Tibial artery (tissue), 4 donors: ENCODE data around the gene TRMT13.
A peak's percentile ranks its signal among the peaks of the same experiment; 100 is the strongest.

Source experiments
- DNase-seq, 2 donors: peaks; one replicate each; pipeline ENCODE4 v3.0.0-alpha.2; 2019
- H3K27ac ChIP-seq, 2 donors: fragments of 200-600 bp; sonication (generic) in 1 of 2; 1 replicate in 1 of 2; 2 replicates in 1 of 2; pipeline ENCODE4 v1.5.1; 2018 to 2019; ENCODE audit warnings: mild to moderate bottlenecking in 1 of 2
- H3K27me3 ChIP-seq, 2 donors: fragments of 200-600 bp; sonication (generic) in 1 of 2; one replicate each; pipeline versions ENCODE4 v1.5.1 to v1.6.0; 2016 to 2019
- H3K36me3 ChIP-seq, 3 donors: fragments of 200-600 bp; sonication (generic) in 2 of 3; one replicate each; pipeline ENCODE4 v1.5.1; 2016 to 2019; ENCODE audit warnings: mild to moderate bottlenecking in 2 of 3
- H3K4me1 ChIP-seq, 4 donors: fragments of 200-600 bp; sonication (generic) in 2 of 4; 1 replicate in 3 of 4; 2 replicates in 1 of 4; pipeline ENCODE4 v1.5.1; 2016 to 2019
- H3K4me3 ChIP-seq, 2 donors: fragments of 200-600 bp; sonication (generic) in 1 of 2; 1 replicate in 1 of 2; 2 replicates in 1 of 2; pipeline ENCODE4 v1.5.1; 2018 to 2019; ENCODE audit warnings: mild to moderate bottlenecking in 2 of 2
- H3K9me3 ChIP-seq, 3 donors: fragments of 200-600 bp; sonication (generic) in 1 of 3; one replicate each; pipeline ENCODE4 v1.5.1; 2016 to 2019
- CTCF ChIP-seq, 2 experiments: fragments of 200-600 bp in 1 of 2; fragments of 450-650 bp in 1 of 2; IDR thresholded peaks; one replicate each; pipeline ENCODE4 v1.5.1; 2017 to 2019; ENCODE audit warnings: antibody characterized with exemption in 2 of 2, mild to moderate bottlenecking in 1 of 2, moderate library complexity in 1 of 2
- intact Hi-C: fragments of 100-400 bp; cut with DNase I; formaldehyde crosslinking; loops from one replicate; pipeline ENCODE4 v1.15.0; 2023; ENCODE audit warnings: low total_unique reads

TRMT13 gene

GRCh38 chr1:100132566-100133477 is at the start of gene TRMT13, which contains the start of gene SASS6:
Gene TRMT13 (plus strand): TSS chr1:100133163. CDS start chr1:100133169, 6 bp downstream.
Gene SASS6 (minus strand): TSS chr1:100132930. CDS start chr1:100132814, 116 bp downstream.
- TF ChIP-seq CTCF (IDR thresholded peaks at IDR 0.05): peak in 1 of 2 experiments; percentile 45
- intact Hi-C loops: no loop called here
- peak; percentile 97 to 98 for DNase-seq
- Histone ChIP-seq H3K4me1 (peaks cover 0 to 26% (median 17%) of the 10 kb centered on the region in 4 donors), H3K36me3 (peaks cover 8 to 12% (median 10%) of the 10 kb centered on the region in 3 donors), H3K27ac (peak within 1 kb of the TSS; percentile 58 to 67), H3K27me3 (no peaks in the 10 kb centered on the region), H3K9me3 (no peaks in the 10 kb centered on the region), H3K4me3 (peak within 1 kb of the TSS; percentile 67 to 90)

GRCh38 chr1:100087396-100087795 is 45.6 kb upstream of the TRMT13 start:
- intact Hi-C loops: no loop called here
- TF ChIP-seq CTCF (IDR thresholded peaks at IDR 0.05): no peak
- no peak for DNase-seq
- Histone ChIP-seq H3K9me3 (no peaks in the 10 kb centered on the region), H3K4me1 (no peaks in the 10 kb centered on the region), H3K27me3 (no peaks in the 10 kb centered on the region), H3K36me3 (peaks cover 3 to 15% (median 8%) of the 10 kb centered on the region in 3 donors), H3K27ac (no peak overlapping the region), H3K4me3 (no peak overlapping the region)

- H3K27me3 ChIP-seq: no peaks in the 10 kb centered on the region
- no peak for DNase-seq
- no peak overlapping the region for H3K27ac ChIP-seq
- intact Hi-C loops: no loop called here
- TF ChIP-seq CTCF (IDR thresholded peaks at IDR 0.05): no peak
- no peaks in the 10 kb centered on the region for H3K9me3 ChIP-seq
- H3K4me1 ChIP-seq: no peaks in the 10 kb centered on the region
- no peak overlapping the region for H3K4me3 ChIP-seq
- peaks cover 6 to 15% (median 8%) of the 10 kb centered on the region in 3 donors for H3K36me3 ChIP-seq
These were observed 43.9 kb upstream of the TRMT13 start for GRCh38 chr1:100089082-100089481.

GRCh38 chr1:100090471-100090870 is 42.5 kb upstream of the TRMT13 start:
- H3K9me3 ChIP-seq: peaks cover 0 to 4% (median 0%) of the 10 kb centered on the region in 3 donors
- no peak overlapping the region for H3K4me3 ChIP-seq
- DNase-seq: no peak
- H3K36me3 ChIP-seq: peaks cover 6 to 15% (median 15%) of the 10 kb centered on the region in 3 donors
- no peaks in the 10 kb centered on the region for H3K27me3 ChIP-seq
- H3K27ac ChIP-seq: no peak overlapping the region
- H3K4me1 ChIP-seq: no peaks in the 10 kb centered on the region
- TF ChIP-seq CTCF (IDR thresholded peaks at IDR 0.05): no peak
- intact Hi-C loops: no loop called here

GRCh38 chr1:100100202-100100601 is 32.8 kb upstream of the TRMT13 start:
- H3K36me3 ChIP-seq: peaks cover 12 to 48% (median 13%) of the 10 kb centered on the region in 3 donors
- TF ChIP-seq CTCF (IDR thresholded peaks at IDR 0.05): no peak
- no peak for DNase-seq
- no peak overlapping the region for H3K27ac ChIP-seq
- no peaks in the 10 kb centered on the region for H3K27me3 ChIP-seq
- no peak overlapping the region for H3K4me3 ChIP-seq
- no peaks in the 10 kb centered on the region for H3K4me1 ChIP-seq
- peaks cover 0 to 3% (median 0%) of the 10 kb centered on the region in 3 donors for H3K9me3 ChIP-seq
- intact Hi-C loops: no loop called here
